GM23248 (cell line): ENCODE measurements around the gene PAQR5. TPM values are rescaled to one million over a fixed set of nuclear protein-coding genes. Genes with fewer than 3 reads are reported as not detected.

ENCODE experiments used
- DNase-seq: peaks from one replicate; pipeline ENCODE4 v3.0.0-alpha.2; 2015
- H2AFZ ChIP-seq: fragments of 200-600 bp; sonication (generic); 2 replicates; pipeline ENCODE4 v1.6.1; 2016; ENCODE audit warnings: antibody characterized with exemption
- H3F3A ChIP-seq: fragments of 200-600 bp; sonication (generic); 2 replicates; pipeline ENCODE4 v1.6.1; 2016; ENCODE audit warnings: mild to moderate bottlenecking, antibody characterized with exemption, mixed run types; ENCODE audit not compliant: insufficient read depth
- H3K27ac ChIP-seq: fragments of 200-600 bp; sonication (generic); 2 replicates; pipeline ENCODE4 v1.5.1; 2016; ENCODE audit warnings: mild to moderate bottlenecking
- H3K27me3 ChIP-seq: fragments of 200-600 bp; sonication (generic); replicated peaks from 2 replicates; pipeline ENCODE4 v1.6.1; 2016; ENCODE audit warnings: mild to moderate bottlenecking; ENCODE audit not compliant: insufficient read depth
- H3K36me3 ChIP-seq: fragments of 200-600 bp; sonication (generic); 2 replicates; pipeline ENCODE4 v1.6.1; 2016; ENCODE audit warnings: low read depth, mild to moderate bottlenecking
- H3K4me1 ChIP-seq: fragments of 200-600 bp; sonication (generic); 2 replicates; pipeline ENCODE4 v1.6.1; 2016; ENCODE audit warnings: mild to moderate bottlenecking; ENCODE audit not compliant: insufficient read depth
- H3K4me2 ChIP-seq: fragments of 200-600 bp; sonication (generic); one replicate; pipeline ENCODE4 v1.6.1; 2016; ENCODE audit warnings: mild to moderate bottlenecking; ENCODE audit not compliant: unreplicated experiment
- H3K4me3 ChIP-seq: fragments of 200-600 bp; sonication (generic); 2 replicates; pipeline ENCODE4 v1.5.1; 2016; ENCODE audit warnings: mild to moderate bottlenecking
- H3K79me2 ChIP-seq: fragments of 200-600 bp; sonication (generic); 2 replicates; pipeline ENCODE4 v1.6.1; 2016; ENCODE audit warnings: mild to moderate bottlenecking; ENCODE audit not compliant: insufficient read depth
- H3K9ac ChIP-seq: fragments of 200-600 bp; sonication (generic); 2 replicates; pipeline ENCODE4 v1.6.1; 2016; ENCODE audit warnings: mild to moderate bottlenecking
- H3K9me2 ChIP-seq: fragments of 200-600 bp; sonication (generic); 2 replicates; pipeline ENCODE4 v1.6.1; 2016; ENCODE audit warnings: mixed run types, mild to moderate bottlenecking, moderate library complexity; ENCODE audit not compliant: insufficient read depth
- H3K9me3 ChIP-seq: fragments of 200-600 bp; sonication (generic); one replicate; pipeline ENCODE4 v1.6.1; 2017; ENCODE audit warnings: low read depth
- H4K20me1 ChIP-seq: fragments of 200-600 bp; sonication (generic); 2 replicates; pipeline ENCODE4 v1.6.0; 2016; ENCODE audit not compliant: insufficient read depth
- EZH2 ChIP-seq: fragments of 200-600 bp; sonication (generic); IDR thresholded peaks from 2 replicates; pipeline ENCODE4 v1.6.1; 2018; ENCODE audit warnings: antibody characterized with exemption, mild to moderate bottlenecking; ENCODE audit not compliant: insufficient read depth, poor library complexity, severe bottlenecking
- EZH2phosphoT487 ChIP-seq: fragments of 200-600 bp; sonication (generic); IDR thresholded peaks from 2 replicates; pipeline ENCODE4 v1.6.1; 2018; ENCODE audit warnings: antibody characterized with exemption, moderate library complexity, mild to moderate bottlenecking, low read depth; ENCODE audit not compliant: insufficient read depth
- WGBS, 2 experiments: methylation state at CpG; one replicate each; pipeline ENCODE4 v1.1.6; 2015 to 2017; ENCODE audit warnings: low lambda C conversion rate in 2 of 2, low coverage in 1 of 2; ENCODE audit errors: missing lambda C conversion rate in 2 of 2; 5-methylcytosine and 5-hydroxymethylcytosine counted together
- in situ Hi-C: fragments of 300-500 bp; cut with MboI; formaldehyde crosslinking; loops from 2 replicates; pipeline ENCODE4 v1.15.0; 2020
- polyA plus RNA-seq: library from polyadenylated mRNA; unstranded; fragments of >200 nt; fragmentation: Nextera tagmentation; extraction: Ambion mirVana; gene quantifications from 2 replicates; pipeline ENCODE4 v1.2.1, GENCODE V29; 2016
- total RNA-seq: library from RNA; depleted of rRNA; stranded (reverse); fragments of >200 nt; shearing (Covaris generic); gene quantifications from 2 replicates; pipeline ENCODE4 v1.2.3, GENCODE V29; 2014

Gene PAQR5
- total and polyA plus RNA-seq, 2 experiments from 2014 or later, result 3.8 to 5.7 TPM

DNA sequence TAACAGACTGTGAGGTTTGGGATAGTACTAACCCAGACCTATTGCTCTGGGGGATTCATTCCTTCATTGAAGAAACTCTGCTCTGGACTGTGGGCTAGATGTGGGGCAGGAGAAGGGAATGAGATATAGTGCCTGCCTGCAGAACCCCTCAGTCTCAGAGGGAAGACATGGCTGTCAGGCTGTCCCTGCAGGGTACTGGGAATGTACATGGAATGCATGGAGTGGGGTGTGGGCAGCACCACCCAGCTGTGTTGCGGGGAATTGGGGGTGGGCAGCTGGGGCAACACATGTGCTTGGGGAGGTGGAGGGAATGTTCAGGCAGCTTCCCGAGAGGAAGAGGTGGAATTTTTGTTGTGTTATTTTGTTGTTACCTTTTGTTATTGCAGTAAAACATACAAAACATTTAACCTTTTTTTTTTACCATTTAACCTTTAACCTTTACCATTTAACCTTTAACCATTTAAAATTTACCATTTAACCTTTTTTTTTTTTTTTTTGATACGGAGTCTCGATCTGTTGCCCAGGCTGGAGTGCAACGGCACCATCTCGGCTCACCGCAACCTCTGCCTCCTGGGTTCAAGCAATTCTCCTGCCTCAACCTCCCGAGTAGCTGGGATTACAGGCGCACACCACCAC, 7.3 kb downstream of the PAQR5 start:
- Histone ChIP-seq H3K79me2 (no peaks in the 10 kb centered on the region), H3K4me2 (peak overlapping the region; percentile 65), H3F3A (peaks cover 28% of the 10 kb centered on the region), H3K4me3 (no peak overlapping the region), H3K36me3 (no peaks in the 10 kb centered on the region), H3K4me1 (peaks cover 31% of the 10 kb centered on the region), H2AFZ (peak overlapping the region; percentile 85), H3K27me3 (no peaks in the 10 kb centered on the region), H3K9ac (peak overlapping the region; percentile 68), H3K9me3 (no peaks in the 10 kb centered on the region), H4K20me1 (no peaks in the 10 kb centered on the region), H3K27ac (peak overlapping the region; percentile 86), H3K9me2 (no peaks in the 10 kb centered on the region)
- DNase-seq, result no peak
- WGBS, 2 experiments, result 93 to 96% methylated on average over 9 of the region's 9 CpGs
- in situ Hi-C loops, result no loop called here
- TF ChIP-seq EZH2, result no peak
- no peak for TF ChIP-seq EZH2phosphoT487

DNA sequence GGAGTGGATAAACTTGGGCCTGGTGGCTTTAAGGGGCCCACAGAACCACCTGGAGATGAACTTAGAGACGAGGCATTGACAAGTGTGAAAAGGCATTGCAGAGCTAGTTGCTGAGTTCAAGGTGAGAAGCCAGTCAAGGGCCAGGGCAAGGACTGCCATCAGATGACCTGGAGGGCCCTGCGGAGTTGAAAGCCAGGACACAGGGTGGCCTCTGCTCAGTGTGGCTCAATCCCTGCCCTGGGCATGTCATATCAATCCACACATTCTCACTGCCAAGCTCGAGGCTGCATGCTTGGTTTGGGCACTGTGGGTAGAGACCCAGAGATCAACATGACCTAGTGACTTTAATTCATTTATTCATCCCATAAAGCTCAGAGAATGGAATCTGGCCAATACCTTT, 9.2 kb downstream of the PAQR5 start:
- H3K4me3 ChIP-seq, result no peak overlapping the region
- no peak overlapping the region for H2AFZ ChIP-seq
- no peak for DNase-seq
- no peaks in the 10 kb centered on the region for H4K20me1 ChIP-seq
- no peaks in the 10 kb centered on the region for H3K27me3 ChIP-seq
- peaks cover 35% of the 10 kb centered on the region for H3K4me1 ChIP-seq
- in situ Hi-C loops, result no loop called here
- whole genome bisulfite sequencing, 2 experiments, result 81 to 87% methylated on average over 3 of the region's 3 CpGs
- H3K79me2 ChIP-seq, result no peaks in the 10 kb centered on the region
- TF ChIP-seq EZH2 (no peak), EZH2phosphoT487 (no peak)
- no peak overlapping the region for H3K4me2 ChIP-seq
- no peaks in the 10 kb centered on the region for H3K36me3 ChIP-seq
- H3K9ac ChIP-seq, result no peak overlapping the region
- H3K9me3 ChIP-seq, result no peaks in the 10 kb centered on the region
- H3K27ac ChIP-seq, result no peak overlapping the region
- peaks cover 25% of the 10 kb centered on the region for H3F3A ChIP-seq
- no peaks in the 10 kb centered on the region for H3K9me2 ChIP-seq

DNA sequence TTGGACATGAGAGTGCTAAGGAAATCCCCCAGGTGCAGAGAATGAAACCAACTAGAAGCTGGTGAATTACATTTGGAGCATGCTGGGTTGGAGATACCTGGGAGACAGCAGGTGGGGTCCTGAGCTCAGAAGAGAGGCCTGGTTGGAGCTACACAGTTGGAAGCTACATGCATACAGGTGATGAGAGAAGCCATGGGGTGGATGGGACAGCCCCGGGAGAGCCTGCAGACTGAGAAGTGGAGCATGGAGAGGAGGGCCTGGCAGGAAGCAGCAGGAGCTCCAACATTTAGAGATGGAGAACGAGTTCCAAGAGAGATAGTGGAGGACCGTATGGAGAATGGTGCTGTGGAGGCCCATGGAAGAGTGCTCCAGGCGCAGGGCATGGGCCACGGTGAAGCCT, 10.2 kb downstream of the PAQR5 start:
- Histone ChIP-seq H3K36me3 (no peaks in the 10 kb centered on the region), H3K4me3 (no peak overlapping the region), H2AFZ (no peak overlapping the region), H4K20me1 (no peaks in the 10 kb centered on the region), H3K4me1 (peaks cover 25% of the 10 kb centered on the region), H3K27ac (no peak overlapping the region), H3F3A (peaks cover 15% of the 10 kb centered on the region), H3K27me3 (no peaks in the 10 kb centered on the region), H3K79me2 (no peaks in the 10 kb centered on the region), H3K9me2 (no peaks in the 10 kb centered on the region), H3K4me2 (no peak overlapping the region), H3K9me3 (no peaks in the 10 kb centered on the region), H3K9ac (no peak overlapping the region)
- TF ChIP-seq EZH2phosphoT487, result no peak
- TF ChIP-seq EZH2, result no peak
- 91 to 96% methylated on average over 5 of the region's 5 CpGs for WGBS, 2 experiments
- no peak for DNase-seq
- in situ Hi-C loops, result no loop called here

DNA sequence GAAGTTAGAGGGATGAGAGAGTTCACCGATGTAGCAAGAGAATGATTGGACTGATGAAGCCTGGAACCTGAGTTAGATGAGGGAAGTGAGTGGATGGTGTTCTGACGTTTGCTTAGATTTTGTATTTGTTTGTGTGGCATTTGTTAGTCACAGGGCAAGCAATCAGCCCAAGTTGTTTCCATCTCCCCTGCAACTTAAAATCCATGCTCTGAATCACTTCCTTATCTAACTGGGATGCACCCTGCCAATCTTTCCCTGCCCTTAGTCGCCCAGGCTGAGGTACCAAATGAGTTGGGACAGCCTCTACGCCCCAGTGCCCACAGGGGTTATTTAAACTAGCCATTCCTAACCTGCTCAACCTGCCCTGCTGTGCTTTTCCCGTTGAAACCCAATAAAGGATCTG, 12.6 kb downstream of the PAQR5 start:
- no peaks in the 10 kb centered on the region for H3K9me3 ChIP-seq
- H3K9me2 ChIP-seq, result no peaks in the 10 kb centered on the region
- H3K36me3 ChIP-seq, result no peaks in the 10 kb centered on the region
- no peaks in the 10 kb centered on the region for H3F3A ChIP-seq
- H3K4me3 ChIP-seq, result no peak overlapping the region
- no peak overlapping the region for H2AFZ ChIP-seq
- no peak for TF ChIP-seq EZH2
- H4K20me1 ChIP-seq, result no peaks in the 10 kb centered on the region
- H3K79me2 ChIP-seq, result no peaks in the 10 kb centered on the region
- peak; percentile 45 for DNase-seq
- H3K4me2 ChIP-seq, result no peak overlapping the region
- H3K4me1 ChIP-seq, result 0 out of 2 replicates have a peak, but pooled peaks cover 7% of the 10 kb centered on the region
- no peaks in the 10 kb centered on the region for H3K27me3 ChIP-seq
- H3K9ac ChIP-seq, result no peak overlapping the region
- H3K27ac ChIP-seq, result no peak overlapping the region
- in situ Hi-C loops, result no loop called here
- WGBS, 2 experiments, result 68 to 72% methylated on average over 5 of the region's 5 CpGs
